WTC11 (cell line): Measurements from ENCODE around the gene UAP1L1. TPM values are rescaled to one million over a fixed set of nuclear protein-coding genes. Genes with fewer than 3 reads are reported as not detected.

Experiments used
- ATAC-seq: fragments of 200-7000 bp; cut with Tn5 transposase; 2 replicates; pipeline ENCODE4 v1.10.0; 2021; ENCODE audit warnings: mild to moderate bottlenecking, moderate library complexity
- CTCF ChIA-PET: fragments of 300-600 bp; sonication (Branson Sonifier 250); formaldehyde crosslinking; loops from one replicate; lab custom pipeline; 2021; ENCODE audit warnings: antibody characterized with exemption; lab: Charles Lee
- POLR2A ChIA-PET: fragments of 350-600 bp; sonication (Branson Sonifier 250); formaldehyde crosslinking; loops from one replicate; lab custom pipeline; 2021; ENCODE audit warnings: antibody characterized with exemption; lab: Charles Lee
- DNase-seq: peaks from one replicate; pipeline ENCODE4 v3.0.0; 2021; ENCODE audit warnings: low spot score
- H3K27ac Mint-ChIP-seq: 2 replicates; pipeline ENCODE4 v1.8.0; 2021; ENCODE audit warnings: mixed read lengths
- H3K27me3 Mint-ChIP-seq: 2 replicates; pipeline ENCODE4 v1.8.0; 2021; ENCODE audit warnings: low read depth, mild to moderate bottlenecking, moderate library complexity, mixed read lengths
- H3K36me3 Mint-ChIP-seq: 2 replicates; pipeline ENCODE4 v1.8.0; 2021; ENCODE audit warnings: mixed read lengths
- H3K4me1 Mint-ChIP-seq: 2 replicates; pipeline ENCODE4 v1.8.0; 2022; ENCODE audit warnings: mixed read lengths
- H3K4me3 Mint-ChIP-seq: 2 replicates; pipeline ENCODE4 v1.8.0; 2021; ENCODE audit warnings: mild to moderate bottlenecking, moderate library complexity, mixed read lengths
- H3K9me3 Mint-ChIP-seq: 2 replicates; pipeline ENCODE4 v1.8.0; 2021; ENCODE audit warnings: mixed read lengths
- E2F4 ChIP-seq: sonication (generic); formaldehyde crosslinking; IDR thresholded peaks from 2 replicates; pipeline ENCODE4 v1.8.1; 2022; ENCODE audit warnings: low read depth, mild to moderate bottlenecking, moderate library complexity, missing genetic modification reagents, borderline replicate concordance
- JAZF1 ChIP-seq: fragments of 250-450 bp; sonication (Bioruptor Pico); IDR thresholded peaks from 2 replicates; pipeline ENCODE4 v1.9.0; 2021; ENCODE audit warnings: moderate library complexity, mild to moderate bottlenecking, inconsistent platforms
- OVOL2 ChIP-seq: fragments of 250-450 bp; sonication (Bioruptor Pico); IDR thresholded peaks from 2 replicates; pipeline ENCODE4 v1.9.0; 2021; ENCODE audit warnings: mild to moderate bottlenecking, borderline replicate concordance
- PRDM15 ChIP-seq: sonication (generic); formaldehyde crosslinking; IDR thresholded peaks from 2 replicates; pipeline ENCODE4 v1.8.0; 2022; ENCODE audit warnings: missing genetic modification reagents
- SP1 ChIP-seq: sonication (generic); formaldehyde crosslinking; conservative IDR thresholded peaks from 2 replicates; pipeline ENCODE4 v1.8.1; 2022; ENCODE audit warnings: missing genetic modification reagents
- TP53 ChIP-seq: sonication (generic); formaldehyde crosslinking; IDR thresholded peaks from 2 replicates; pipeline ENCODE4 v1.8.1; 2023; ENCODE audit warnings: mild to moderate bottlenecking, missing genetic modification reagents
- USF2 ChIP-seq: sonication (generic); formaldehyde crosslinking; IDR thresholded peaks from 2 replicates; pipeline ENCODE4 v1.8.1; 2023; ENCODE audit warnings: mild to moderate bottlenecking, missing genetic modification reagents, moderate library complexity
- ZNF232 ChIP-seq: sonication (generic); formaldehyde crosslinking; IDR thresholded peaks from 2 replicates; pipeline ENCODE4 v1.8.0; 2022; ENCODE audit warnings: mild to moderate bottlenecking, missing genetic modification reagents
- ZNF263 ChIP-seq: sonication (generic); formaldehyde crosslinking; IDR thresholded peaks from 2 replicates; pipeline ENCODE4 v1.8.1; 2022; ENCODE audit warnings: low read depth, mild to moderate bottlenecking, moderate library complexity, missing genetic modification reagents
- ZNF425 ChIP-seq: fragments of 250-450 bp; sonication (Bioruptor Pico); conservative IDR thresholded peaks from 2 replicates; pipeline ENCODE4 v1.9.0; 2021; ENCODE audit warnings: mild to moderate bottlenecking
- total RNA-seq: library from RNA; stranded (reverse); gene quantifications from 3 replicates; pipeline ENCODE4 v1.2.3, GENCODE V29; 2021

Gene UAP1L1
- total RNA-seq, 1 experiment from 2014 or later = 17.7 TPM

GRCh38 chr9:137076636-137077009, 694 bp upstream of the UAP1L1 start (continued):
- TF ChIP-seq OVOL2 (CRISPR knock-in tag) (no peak), JAZF1 (CRISPR knock-in tag) (no peak), ZNF232 (CRISPR knock-in tag) (no peak)

GRCh38 chr9:137077758-137078693, 709 bp downstream of the UAP1L1 start:
- Mint-ChIP-seq H3K27ac (no peak overlapping the region), H3K4me3 (peak overlapping the region; percentile 69), H3K36me3 (no peaks in the 10 kb centered on the region), H3K4me1 (peaks cover 16% of the 10 kb centered on the region), H3K9me3 (no peaks in the 10 kb centered on the region), H3K27me3 (peaks cover 36% of the 10 kb centered on the region)
- ATAC-seq (0 out of 2 replicates have a peak, but pooled peaks have one; percentile 4), DNase-seq (peak; percentile 34)
- POLR2A ChIA-PET = interaction anchor here (1.0 kb wide), 1 partner anchor 8 kb away, joined by 6 read pairs; the partner anchor contains the start of gene MAN1B1
- TF ChIP-seq TP53 (CRISPR knock-in tag) (0 out of 2 replicates have a peak, but pooled peaks have one; percentile 37), USF2 (CRISPR knock-in tag) (0 out of 2 replicates have a peak, but pooled peaks have one; percentile 16), SP1 (CRISPR knock-in tag) (0 out of 2 replicates have a peak, but pooled peaks have one; percentile 34), ZNF425 (CRISPR knock-in tag) (no peak)
- CTCF ChIA-PET = interaction anchor here (0.6 to 4.3 kb wide), 11 partner anchors 9 to 159 kb away, joined by 3 to 69 read pairs (median 13); partner anchors contain the start of genes MAN1B1, NPDC1 and SAPCD2

GRCh38 chr9:137078701-137079400, 1.5 kb downstream of the UAP1L1 start:
- Mint-ChIP-seq H3K27ac (no peak overlapping the region), H3K27me3 (peaks cover 36% of the 10 kb centered on the region)
- TF ChIP-seq USF2 (CRISPR knock-in tag) (0 out of 2 replicates have a peak, but pooled peaks have one; percentile 7), PRDM15 (CRISPR knock-in tag) (no peak), ZNF263 (CRISPR knock-in tag) (no peak), E2F4 (CRISPR knock-in tag) (no peak)
- TF ChIP-seq, all 79 proteins: peak for 1
- ATAC-seq = peak; percentile 43
- peak; percentile 58 for DNase-seq
- H3K9me3 Mint-ChIP-seq = no peaks in the 10 kb centered on the region
- POLR2A ChIA-PET = no interaction called here
- peaks cover 16% of the 10 kb centered on the region for H3K4me1 Mint-ChIP-seq
- H3K4me3 Mint-ChIP-seq = peak overlapping the region; percentile 69
- CTCF ChIA-PET = interaction anchor here (0.6 to 4.3 kb wide), 6 partner anchors 10 to 158 kb away, joined by 3 to 69 read pairs (median 5); partner anchors contain the start of genes NPDC1 and SAPCD2
- H3K36me3 Mint-ChIP-seq = no peaks in the 10 kb centered on the region
